Mucosa of descending colon (tissue), 3 donors: ENCODE results near the gene TNFRSF4. TPM values are rescaled to one million over a fixed set of nuclear protein-coding genes. Genes with fewer than 3 reads are reported as not detected.
A peak's percentile ranks its signal among the peaks of the same experiment; 100 is the strongest.

Experiments used
- ATAC-seq: fragments of 200-7000 bp; cut with Tn5 transposase; one replicate; pipeline ENCODE4 v1.9.1; 2020; ENCODE audit warnings: mild to moderate bottlenecking, moderate library complexity
- DNase-seq, 3 donors: peaks; one replicate each; pipeline ENCODE4 v3.0.0-alpha.2; 2020
- H3K36me3 ChIP-seq: fragments of 200-600 bp; one replicate; pipeline ENCODE4 v1.8.0; 2021; ENCODE audit warnings: low read depth, mild to moderate bottlenecking
- H3K4me1 ChIP-seq: fragments of 200-600 bp; one replicate; pipeline ENCODE4 v1.8.0; 2021; ENCODE audit warnings: low read depth, mild to moderate bottlenecking
- H3K4me3 ChIP-seq: fragments of 200-600 bp; one replicate; pipeline ENCODE4 v1.8.0; 2021; ENCODE audit warnings: mild to moderate bottlenecking
- H3K9me3 ChIP-seq: fragments of 200-600 bp; one replicate; pipeline ENCODE4 v1.8.0; 2021; ENCODE audit warnings: mild to moderate bottlenecking
- CTCF ChIP-seq: fragments of 200-600 bp; IDR thresholded peaks from one replicate; pipeline ENCODE4 v1.8.0; 2022; ENCODE audit warnings: antibody characterized with exemption, mild to moderate bottlenecking
- intact Hi-C, 2 donors: fragments of 100-400 bp; cut with DNase I in 1 of 2; cut with micrococcal nuclease in 1 of 2; formaldehyde crosslinking; loops; one replicate each; pipeline versions ENCODE4 v1.11.0 to v1.11.1; 2022; cut with DNase I, micrococcal nuclease
- total RNA-seq, 3 donors: library from RNA; stranded (reverse); fragmentation: NEBNext Ultra II Directional in 2 of 3; extraction: Animal tissue kit (Norgen Biotek cat#: 25700) in 2 of 3; gene quantifications; one replicate each; pipeline versions ENCODE4 v1.2.1 to v1.2.4, GENCODE V29; 2021 to 2023
- donor health status: DM: no; HTN: no; CAD: no; lungs with moderate emphysema.
- donor health status: DM: no; HTN: no; CAD: no.
- donor health status: DM: no; HTN: yes; CAD: no.

TNFRSF4 gene
- total RNA-seq, 3 donors from 2014 or later: 0.69 to 1.2 (median 0.80) TPM

DNA sequence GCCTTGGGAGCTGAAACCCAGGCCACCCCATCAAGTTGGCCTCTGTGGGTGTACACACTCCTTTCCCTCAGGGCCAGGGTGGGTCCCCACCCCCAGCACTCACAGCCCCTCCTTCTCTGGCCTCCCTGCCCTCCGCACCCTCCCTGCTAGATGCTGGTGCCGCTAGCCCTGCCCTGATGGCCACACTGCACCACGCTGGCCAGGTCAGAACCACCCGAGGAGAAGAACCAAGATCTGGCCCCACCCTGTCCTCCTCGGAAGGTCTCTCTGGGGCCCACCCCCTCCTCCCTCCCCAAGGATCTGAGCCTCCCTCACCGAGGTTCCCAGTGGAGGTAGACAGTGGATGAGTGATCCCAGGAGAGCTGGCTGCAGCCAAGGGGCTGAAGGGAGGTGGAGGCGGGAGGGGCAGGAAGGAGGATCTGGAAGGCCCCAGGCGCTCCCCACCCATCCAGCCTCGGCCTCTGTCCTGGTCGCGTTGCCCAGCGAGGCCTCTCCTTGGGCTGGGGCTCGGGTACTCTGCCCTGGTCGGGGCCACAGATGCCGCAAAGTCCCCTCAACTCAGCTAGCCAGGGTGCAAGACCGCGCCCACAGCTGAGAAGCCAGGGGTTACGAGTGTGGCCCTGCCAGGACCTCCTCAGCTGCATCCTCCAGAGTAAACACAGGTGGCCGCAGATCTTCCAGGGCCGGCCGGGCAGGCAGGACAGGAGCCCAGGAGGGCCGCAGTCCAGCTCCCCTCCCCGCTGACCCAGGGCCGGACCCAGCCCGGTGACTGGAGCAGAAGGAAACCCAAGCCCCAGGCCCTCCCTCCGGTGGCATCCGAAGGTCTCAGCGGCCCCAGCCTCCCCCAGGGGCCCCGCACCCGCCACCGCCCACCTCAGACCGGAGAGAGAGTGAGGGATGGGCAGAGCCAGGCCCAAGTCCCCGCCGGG is 23.3 kb upstream of the TNFRSF4 start:
- DNase-seq: no peak
- no peak for TF ChIP-seq CTCF
- peak; percentile 10 for ATAC-seq
- no peak overlapping the region for H3K4me3 ChIP-seq
- intact Hi-C loops: no loop called here
- peaks cover 26% of the 10 kb centered on the region for H3K4me1 ChIP-seq
- H3K9me3 ChIP-seq: no peaks in the 10 kb centered on the region
- no peaks in the 10 kb centered on the region for H3K36me3 ChIP-seq

DNA sequence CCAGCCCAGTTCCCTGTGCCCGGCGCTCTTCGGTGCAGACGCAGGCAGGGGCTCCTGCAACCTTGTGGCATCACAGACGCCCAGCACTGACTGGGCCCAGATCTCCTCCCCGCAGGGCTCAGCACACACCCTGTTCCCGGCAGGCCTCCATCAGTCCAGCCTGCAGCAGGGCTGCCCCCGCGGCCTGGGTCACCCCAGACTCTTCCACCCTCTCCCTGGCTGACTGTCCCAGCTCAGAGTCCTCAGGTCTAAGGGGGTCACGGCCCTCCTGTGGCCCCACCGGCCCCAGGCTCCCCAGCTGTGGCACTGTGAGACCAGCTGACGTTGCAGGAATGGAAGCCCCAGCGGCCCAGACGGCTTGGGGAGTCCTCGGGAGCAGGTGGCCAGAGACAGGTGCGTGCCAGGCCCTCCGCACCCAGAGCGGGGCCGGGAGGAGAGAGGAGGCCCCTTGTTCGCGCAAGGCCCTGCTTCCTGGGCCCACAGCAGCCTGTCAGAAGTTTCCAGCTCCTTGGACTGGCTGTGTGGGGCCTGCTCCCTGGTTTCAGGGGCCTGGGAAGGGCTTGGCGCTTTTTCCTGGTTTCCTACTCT is 22.3 kb upstream of the TNFRSF4 start:
- Histone ChIP-seq H3K9me3 (no peaks in the 10 kb centered on the region), H3K4me3 (no peak overlapping the region), H3K4me1 (peaks cover 26% of the 10 kb centered on the region), H3K36me3 (no peaks in the 10 kb centered on the region)
- DNase-seq (no peak), ATAC-seq (no peak)
- TF ChIP-seq CTCF: no peak
- intact Hi-C loops: no loop called here

GRCh38 chr1:1235016-1235744 is 21.2 kb upstream of the TNFRSF4 start:
- intact Hi-C loops: no loop called here

GRCh38 chr1:1234180-1234808 is 20.3 kb upstream of the TNFRSF4 start:
- peaks cover 42% of the 10 kb centered on the region for H3K4me1 ChIP-seq
- H3K9me3 ChIP-seq: no peaks in the 10 kb centered on the region
- ATAC-seq (no peak), DNase-seq (no peak)
- no peak overlapping the region for H3K4me3 ChIP-seq
- TF ChIP-seq CTCF: no peak
- H3K36me3 ChIP-seq: no peaks in the 10 kb centered on the region
- intact Hi-C loops: no loop called here

More at GRCh38 chr1:1235016-1235744, 21.2 kb upstream of the TNFRSF4 start:
- no peak for DNase-seq
- no peak overlapping the region for H3K4me3 ChIP-seq
- no peaks in the 10 kb centered on the region for H3K9me3 ChIP-seq
- TF ChIP-seq CTCF: no peak
- H3K36me3 ChIP-seq: no peaks in the 10 kb centered on the region
- peaks cover 33% of the 10 kb centered on the region for H3K4me1 ChIP-seq
- no peak for ATAC-seq

- intact Hi-C loops: no loop called here
- no peak overlapping the region for H3K4me3 ChIP-seq
- peaks cover 44% of the 10 kb centered on the region for H3K4me1 ChIP-seq
- H3K9me3 ChIP-seq: no peaks in the 10 kb centered on the region
- TF ChIP-seq CTCF: no peak
- DNase-seq (no peak), ATAC-seq (no peak)
- peaks cover 2% of the 10 kb centered on the region for H3K36me3 ChIP-seq
Observed at GRCh38 chr1:1233567-1233892, 19.6 kb upstream of the TNFRSF4 start.
